ENCODE results near the gene CANX. TPM values are rescaled to one million over a fixed set of nuclear protein-coding genes. Genes with fewer than 3 reads are reported as not detected.

CANX gene
- total and polyA plus RNA-seq, 9 donors = 176 to 688 (median 573) TPM

GRCh38 chr5:179668391-179668790 is 30.4 kb upstream of the CANX start:
- Histone ChIP-seq H3K9me3 (no peaks in the 10 kb centered on the region), H3K4me1 (ENCODE audit: insufficient read depth) (no peaks in the 10 kb centered on the region), H3K36me3 (no peaks in the 10 kb centered on the region), H3K27me3 (no peaks in the 10 kb centered on the region), H3K27ac (no peak overlapping the region), H3K4me3 (no peak overlapping the region)
- 32 to 45% (median 43%) methylated on average over 7 of the region's 7 CpGs for WGBS, 3 donors
- intact Hi-C loops (cut with DNase I) = no loop called here
- TF ChIP-seq CTCF (IDR thresholded peaks at IDR 0.05) = no peak
- TF ChIP-seq EP300 (IDR thresholded peaks at IDR 0.05) = no peak
- no peak for TF ChIP-seq POLR2A (IDR thresholded peaks at IDR 0.05)
- no peak for DNase-seq

GRCh38 chr5:179678223-179679013 is 20.3 kb upstream of the CANX start:
- Histone ChIP-seq H3K36me3 (no peaks in the 10 kb centered on the region), H3K27me3 (no peaks in the 10 kb centered on the region), H3K4me3 (peak overlapping the region; percentile 79), H3K27ac (peak overlapping the region; percentile 77 to 93), H3K9me3 (no peaks in the 10 kb centered on the region), H3K4me1 (ENCODE audit: insufficient read depth) (peaks cover 6% of the 10 kb centered on the region)
- TF ChIP-seq POLR2A (IDR thresholded peaks at IDR 0.05) (peak; percentile 92), EP300 (IDR thresholded peaks at IDR 0.05) (no peak)
- DNase-seq = peak; percentile 93 to 98 (median 95)
- intact Hi-C loops (cut with DNase I) = no loop called here
- WGBS, 3 donors = 0 to 2% (median 1%) methylated on average over 39 to 78 of the region's 78 CpGs

- Histone ChIP-seq H3K4me3 (peak overlapping the region; percentile 79), H3K36me3 (no peaks in the 10 kb centered on the region), H3K27me3 (no peaks in the 10 kb centered on the region), H3K27ac (peak overlapping the region in 1 of 2 donors; percentile 93), H3K9me3 (no peaks in the 10 kb centered on the region), H3K4me1 (ENCODE audit: insufficient read depth) (peaks cover 6% of the 10 kb centered on the region)
- intact Hi-C loops (cut with DNase I) = no loop called here
- DNase-seq = peak; percentile 83 to 89 (median 86)
- TF ChIP-seq EP300 (IDR thresholded peaks at IDR 0.05) = no peak
- no peak for TF ChIP-seq POLR2A (IDR thresholded peaks at IDR 0.05)
- peak in 2 of 3 donors; percentile 34 to 45 for TF ChIP-seq CTCF (IDR thresholded peaks at IDR 0.05)
- 13 to 16% (median 14%) methylated on average over 40 to 41 of the region's 41 CpGs for WGBS, 3 donors
Measured at GRCh38 chr5:179679014-179679674, 19.6 kb upstream of the CANX start.

- Histone ChIP-seq H3K9me3 (no peaks in the 10 kb centered on the region), H3K36me3 (no peaks in the 10 kb centered on the region), H3K4me1 (ENCODE audit: insufficient read depth) (peaks cover 6% of the 10 kb centered on the region), H3K27ac (no peak overlapping the region), H3K27me3 (no peaks in the 10 kb centered on the region), H3K4me3 (no peak overlapping the region)
- TF ChIP-seq CTCF (IDR thresholded peaks at IDR 0.05) (no peak), POLR2A (IDR thresholded peaks at IDR 0.05) (no peak)
- 93 to 95% (median 93%) methylated on average over 9 of the region's 9 CpGs for WGBS, 3 donors
- intact Hi-C loops (cut with DNase I) = no loop called here
- DNase-seq = no peak
Measured at GRCh38 chr5:179680014-179680779, 18.6 kb upstream of the CANX start.

Data from ovary (tissue), 9 donors.